Liver (tissue), 9 donors: ENCODE measurements around the gene MXRA8. TPM values are rescaled to one million over a fixed set of nuclear protein-coding genes. Genes with fewer than 3 reads are reported as not detected.

Source experiments
- DNase-seq: peaks from one replicate; pipeline ENCODE4 v3.0.0-alpha.2; 2017; ENCODE audit warnings: low spot score
- H3K27ac ChIP-seq, 2 donors: one replicate each; pipeline ENCODE4 v1.7.0; 2013; ENCODE audit warnings: inconsistent platforms in 2 of 2, low read length in 2 of 2, control low read depth in 1 of 2, low read depth in 1 of 2, mild to moderate bottlenecking in 1 of 2
- H3K27me3 ChIP-seq, 4 donors: one replicate each; pipeline versions ENCODE4 v1.6.1 to v1.7.0; 2013; ENCODE audit warnings: low read length in 3 of 4, inconsistent platforms in 1 of 4, mild to moderate bottlenecking in 1 of 4, moderate library complexity in 1 of 4; ENCODE audit not compliant: control insufficient read depth in 4 of 4, insufficient read depth in 4 of 4
- H3K36me3 ChIP-seq, 4 donors: one replicate each; pipeline versions ENCODE4 v1.6.1 to v1.7.0; 2013; ENCODE audit warnings: low read length in 3 of 4, mild to moderate bottlenecking in 3 of 4, low read depth in 1 of 4, moderate library complexity in 1 of 4; ENCODE audit not compliant: control insufficient read depth in 4 of 4, insufficient read depth in 3 of 4
- H3K4me1 ChIP-seq, 4 donors: one replicate each; pipeline versions ENCODE4 v1.6.1 to v1.7.0; 2013; ENCODE audit warnings: low read length in 3 of 4, mild to moderate bottlenecking in 3 of 4, moderate library complexity in 1 of 4; ENCODE audit not compliant: control insufficient read depth in 4 of 4, insufficient read depth in 4 of 4
- H3K4me3 ChIP-seq, 3 donors: one replicate each; pipeline versions ENCODE4 v1.6.1 to v1.7.0; 2013; ENCODE audit warnings: low read length in 3 of 3, control low read depth in 1 of 3, low read depth in 1 of 3, mild to moderate bottlenecking in 1 of 3
- H3K9ac ChIP-seq, 2 donors: one replicate each; pipeline ENCODE4 v1.7.0; 2013; ENCODE audit warnings: low read length in 2 of 2, mild to moderate bottlenecking in 2 of 2, moderate library complexity in 2 of 2, control low read depth in 1 of 2, low read depth in 1 of 2
- H3K9me3 ChIP-seq, 4 donors: one replicate each; pipeline versions ENCODE4 v1.6.1 to v1.7.0; 2013; ENCODE audit warnings: low read length in 3 of 4; ENCODE audit not compliant: control insufficient read depth in 4 of 4
- EGR1 ChIP-seq, 2 donors: IDR thresholded peaks; 2 replicates each; pipeline ENCODE4 v1.6.1; 2016 to 2018; ENCODE audit warnings: antibody characterized with exemption in 2 of 2, low read depth in 2 of 2
- FOXA1 ChIP-seq: IDR thresholded peaks from 2 replicates; pipeline ENCODE4 v1.6.1; 2016; ENCODE audit warnings: antibody characterized with exemption
- FOXA2 ChIP-seq: IDR thresholded peaks from 2 replicates; pipeline ENCODE4 v1.6.1; 2016; ENCODE audit warnings: antibody characterized with exemption
- GABPA ChIP-seq, 2 donors: IDR thresholded peaks in 1 of 2; conservative IDR thresholded peaks in 1 of 2; 2 replicates each; pipeline ENCODE4 v1.6.1; 2016; ENCODE audit warnings: antibody characterized with exemption in 2 of 2, mild to moderate bottlenecking in 1 of 2, moderate library complexity in 1 of 2
- HNF4A ChIP-seq, 2 donors: conservative IDR thresholded peaks; 2 replicates each; pipeline ENCODE4 v1.6.1; 2016; ENCODE audit warnings: antibody characterized with exemption in 2 of 2, mild to moderate bottlenecking in 2 of 2
- HNF4G ChIP-seq: IDR thresholded peaks from 2 replicates; pipeline ENCODE4 v1.6.1; 2016; ENCODE audit warnings: antibody characterized with exemption
- JUND ChIP-seq, 2 donors: IDR thresholded peaks; 2 replicates each; pipeline ENCODE4 v1.6.1; 2016; ENCODE audit warnings: antibody characterized with exemption in 2 of 2
- NR2F2 ChIP-seq: IDR thresholded peaks from 2 replicates; pipeline ENCODE4 v1.6.1; 2016; ENCODE audit warnings: antibody characterized with exemption
- RAD21 ChIP-seq, 2 donors: IDR thresholded peaks; 2 replicates each; pipeline ENCODE4 v1.6.1; 2016; ENCODE audit warnings: antibody characterized with exemption in 2 of 2, mild to moderate bottlenecking in 2 of 2
- RXRA ChIP-seq, 2 donors: IDR thresholded peaks; 2 replicates each; pipeline ENCODE4 v1.6.1; 2017 to 2018; ENCODE audit warnings: antibody characterized with exemption in 2 of 2, mild to moderate bottlenecking in 1 of 2
- SP1 ChIP-seq: IDR thresholded peaks from 2 replicates; pipeline ENCODE4 v1.6.1; 2018; ENCODE audit warnings: antibody characterized with exemption, mild to moderate bottlenecking
- TAF1 ChIP-seq: conservative IDR thresholded peaks from 2 replicates; pipeline ENCODE4 v1.6.1; 2016; ENCODE audit warnings: antibody characterized with exemption, mild to moderate bottlenecking
- YY1 ChIP-seq: IDR thresholded peaks from 2 replicates; pipeline ENCODE4 v1.6.1; 2016; ENCODE audit warnings: antibody characterized with exemption, mild to moderate bottlenecking
- WGBS: extraction: QIAGEN DNeasy Blood & Tissue Kit; methylation state at CpG from one replicate; pipeline ENCODE4 v1.1.7; 2013; 5-methylcytosine and 5-hydroxymethylcytosine counted together
- polyA plus RNA-seq, 2 donors: library from polyadenylated mRNA; stranded (reverse) in 1 of 2; unstranded in 1 of 2; fragments of 200-250 nt in 1 of 2; fragments of >200 nt in 1 of 2; fragmentation: Nextera tagmentation in 1 of 2; extraction: Ambion mirVana in 1 of 2; gene quantifications; one replicate each; pipeline versions ENCODE4 v1.2.1 to v1.2.3, GENCODE V29; 2013 to 2015
- total RNA-seq, 2 donors: library from RNA; depleted of rRNA; stranded (reverse); fragments of >200 nt; gene quantifications; one replicate each; pipeline ENCODE4 v1.2.3, GENCODE V29; 2014
- TF ChIP-seq, protein P1 (sequence below): IDR thresholded peaks from 2 replicates; pipeline ENCODE4 v1.6.1; 2016; ENCODE audit warnings: antibody characterized with exemption
- TF ChIP-seq, protein P2 (sequence below): IDR thresholded peaks from 2 replicates; pipeline ENCODE4 v1.6.1; 2016; ENCODE audit warnings: antibody characterized with exemption
- TF ChIP-seq, protein P3 (sequence below): IDR thresholded peaks from 2 replicates; pipeline ENCODE4 v1.6.1; 2016; ENCODE audit warnings: antibody characterized with exemption, mild to moderate bottlenecking
- TF ChIP-seq, protein P4 (sequence below): IDR thresholded peaks from 2 replicates; pipeline ENCODE4 v1.6.1; 2016; ENCODE audit warnings: antibody characterized with exemption
- TF ChIP-seq, protein P5 (sequence below): fragments of 150-350 bp; IDR thresholded peaks from 2 replicates; pipeline ENCODE4 v1.5.1; 2017; ENCODE audit warnings: improper control_type of control experiment, low read depth, low read length; ENCODE audit not compliant: missing input control
- donor health status: healthy.
- donor health status: healthy.
- donor health status: healthy.
- donor health status: healthy.
- donor health status: healthy.

MXRA8 gene
- total and polyA plus RNA-seq, 4 donors, result 1.8 to 5.9 (median 4.2) TPM

DNA sequence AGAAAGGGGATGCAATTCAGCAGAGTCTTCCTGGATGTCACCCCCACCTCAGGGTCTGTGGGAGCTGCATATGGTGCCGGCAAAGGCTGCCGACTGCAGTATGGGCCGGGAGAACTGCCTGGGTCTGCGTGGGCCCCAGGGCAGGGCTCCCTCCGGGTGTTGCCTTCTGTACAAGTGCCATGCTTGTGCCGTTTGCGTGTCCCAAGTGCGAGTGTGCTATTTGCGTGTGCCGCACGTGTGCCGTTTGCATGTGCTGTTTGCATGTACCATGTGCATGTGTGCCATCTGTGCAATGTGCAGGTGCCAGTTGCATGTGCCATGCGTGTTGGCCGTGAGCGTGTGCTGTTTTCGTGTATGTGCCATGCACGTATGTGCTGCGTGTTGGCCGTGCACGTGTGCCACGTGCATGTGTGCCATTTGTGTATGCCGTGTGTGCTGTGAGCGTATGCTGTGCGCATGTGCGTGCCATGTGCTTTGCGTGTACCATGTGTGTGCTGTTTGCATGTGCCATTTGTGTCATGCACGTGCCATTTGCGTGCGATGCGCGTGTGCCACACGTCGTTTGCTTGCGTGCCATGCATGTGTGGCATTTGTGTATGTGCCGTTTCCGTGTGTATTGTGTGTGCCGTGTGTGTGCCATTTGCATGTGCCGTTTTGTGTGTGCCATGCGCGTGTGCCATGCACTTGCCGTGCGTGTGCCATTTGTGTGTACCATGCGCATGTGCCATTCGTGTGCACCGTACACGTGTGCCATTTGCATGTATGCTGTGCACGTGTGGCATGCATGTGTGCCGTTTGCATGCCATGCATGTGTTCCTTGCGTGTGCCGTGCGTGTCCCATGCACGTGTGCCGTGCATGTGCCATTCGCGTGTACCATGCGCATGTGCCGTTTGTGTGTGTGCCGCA is 28.8 kb downstream of the MXRA8 start:
- H3K9ac ChIP-seq, result no peak overlapping the region
- TF ChIP-seq, protein P1, sequence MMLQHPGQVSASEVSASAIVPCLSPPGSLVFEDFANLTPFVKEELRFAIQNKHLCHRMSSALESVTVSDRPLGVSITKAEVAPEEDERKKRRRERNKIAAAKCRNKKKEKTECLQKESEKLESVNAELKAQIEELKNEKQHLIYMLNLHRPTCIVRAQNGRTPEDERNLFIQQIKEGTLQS, result no peak
- TF ChIP-seq HNF4A (conservative IDR thresholded peaks at IDR 0.05) (no peak), JUND (IDR thresholded peaks at IDR 0.05) (no peak), RAD21 (IDR thresholded peaks at IDR 0.05) (no peak), HNF4G (no peak), SP1 (no peak), FOXA1 (no peak), NR2F2 (no peak), EGR1 (IDR thresholded peaks at IDR 0.05; ENCODE audit: low read depth in 2 of 2) (no peak), TAF1 (no peak), GABPA (IDR thresholded peaks at IDR 0.05 in 1 of 2, conservative IDR thresholded peaks at IDR 0.05 in 1 of 2) (no peak), YY1 (no peak), FOXA2 (no peak), RXRA (IDR thresholded peaks at IDR 0.05) (no peak)
- TF ChIP-seq, protein P2, sequence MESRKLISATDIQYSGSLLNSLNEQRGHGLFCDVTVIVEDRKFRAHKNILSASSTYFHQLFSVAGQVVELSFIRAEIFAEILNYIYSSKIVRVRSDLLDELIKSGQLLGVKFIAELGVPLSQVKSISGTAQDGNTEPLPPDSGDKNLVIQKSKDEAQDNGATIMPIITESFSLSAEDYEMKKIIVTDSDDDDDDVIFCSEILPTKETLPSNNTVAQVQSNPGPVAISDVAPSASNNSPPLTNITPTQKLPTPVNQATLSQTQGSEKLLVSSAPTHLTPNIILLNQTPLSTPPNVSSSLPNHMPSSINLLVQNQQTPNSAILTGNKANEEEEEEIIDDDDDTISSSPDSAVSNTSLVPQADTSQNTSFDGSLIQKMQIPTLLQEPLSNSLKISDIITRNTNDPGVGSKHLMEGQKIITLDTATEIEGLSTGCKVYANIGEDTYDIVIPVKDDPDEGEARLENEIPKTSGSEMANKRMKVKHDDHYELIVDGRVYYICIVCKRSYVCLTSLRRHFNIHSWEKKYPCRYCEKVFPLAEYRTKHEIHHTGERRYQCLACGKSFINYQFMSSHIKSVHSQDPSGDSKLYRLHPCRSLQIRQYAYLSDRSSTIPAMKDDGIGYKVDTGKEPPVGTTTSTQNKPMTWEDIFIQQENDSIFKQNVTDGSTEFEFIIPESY, result no peak
- TF ChIP-seq, protein P3, sequence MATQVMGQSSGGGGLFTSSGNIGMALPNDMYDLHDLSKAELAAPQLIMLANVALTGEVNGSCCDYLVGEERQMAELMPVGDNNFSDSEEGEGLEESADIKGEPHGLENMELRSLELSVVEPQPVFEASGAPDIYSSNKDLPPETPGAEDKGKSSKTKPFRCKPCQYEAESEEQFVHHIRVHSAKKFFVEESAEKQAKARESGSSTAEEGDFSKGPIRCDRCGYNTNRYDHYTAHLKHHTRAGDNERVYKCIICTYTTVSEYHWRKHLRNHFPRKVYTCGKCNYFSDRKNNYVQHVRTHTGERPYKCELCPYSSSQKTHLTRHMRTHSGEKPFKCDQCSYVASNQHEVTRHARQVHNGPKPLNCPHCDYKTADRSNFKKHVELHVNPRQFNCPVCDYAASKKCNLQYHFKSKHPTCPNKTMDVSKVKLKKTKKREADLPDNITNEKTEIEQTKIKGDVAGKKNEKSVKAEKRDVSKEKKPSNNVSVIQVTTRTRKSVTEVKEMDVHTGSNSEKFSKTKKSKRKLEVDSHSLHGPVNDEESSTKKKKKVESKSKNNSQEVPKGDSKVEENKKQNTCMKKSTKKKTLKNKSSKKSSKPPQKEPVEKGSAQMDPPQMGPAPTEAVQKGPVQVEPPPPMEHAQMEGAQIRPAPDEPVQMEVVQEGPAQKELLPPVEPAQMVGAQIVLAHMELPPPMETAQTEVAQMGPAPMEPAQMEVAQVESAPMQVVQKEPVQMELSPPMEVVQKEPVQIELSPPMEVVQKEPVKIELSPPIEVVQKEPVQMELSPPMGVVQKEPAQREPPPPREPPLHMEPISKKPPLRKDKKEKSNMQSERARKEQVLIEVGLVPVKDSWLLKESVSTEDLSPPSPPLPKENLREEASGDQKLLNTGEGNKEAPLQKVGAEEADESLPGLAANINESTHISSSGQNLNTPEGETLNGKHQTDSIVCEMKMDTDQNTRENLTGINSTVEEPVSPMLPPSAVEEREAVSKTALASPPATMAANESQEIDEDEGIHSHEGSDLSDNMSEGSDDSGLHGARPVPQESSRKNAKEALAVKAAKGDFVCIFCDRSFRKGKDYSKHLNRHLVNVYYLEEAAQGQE, result no peak
- TF ChIP-seq, protein P4, sequence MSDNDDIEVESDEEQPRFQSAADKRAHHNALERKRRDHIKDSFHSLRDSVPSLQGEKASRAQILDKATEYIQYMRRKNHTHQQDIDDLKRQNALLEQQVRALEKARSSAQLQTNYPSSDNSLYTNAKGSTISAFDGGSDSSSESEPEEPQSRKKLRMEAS, result no peak
- TF ChIP-seq, protein P5, sequence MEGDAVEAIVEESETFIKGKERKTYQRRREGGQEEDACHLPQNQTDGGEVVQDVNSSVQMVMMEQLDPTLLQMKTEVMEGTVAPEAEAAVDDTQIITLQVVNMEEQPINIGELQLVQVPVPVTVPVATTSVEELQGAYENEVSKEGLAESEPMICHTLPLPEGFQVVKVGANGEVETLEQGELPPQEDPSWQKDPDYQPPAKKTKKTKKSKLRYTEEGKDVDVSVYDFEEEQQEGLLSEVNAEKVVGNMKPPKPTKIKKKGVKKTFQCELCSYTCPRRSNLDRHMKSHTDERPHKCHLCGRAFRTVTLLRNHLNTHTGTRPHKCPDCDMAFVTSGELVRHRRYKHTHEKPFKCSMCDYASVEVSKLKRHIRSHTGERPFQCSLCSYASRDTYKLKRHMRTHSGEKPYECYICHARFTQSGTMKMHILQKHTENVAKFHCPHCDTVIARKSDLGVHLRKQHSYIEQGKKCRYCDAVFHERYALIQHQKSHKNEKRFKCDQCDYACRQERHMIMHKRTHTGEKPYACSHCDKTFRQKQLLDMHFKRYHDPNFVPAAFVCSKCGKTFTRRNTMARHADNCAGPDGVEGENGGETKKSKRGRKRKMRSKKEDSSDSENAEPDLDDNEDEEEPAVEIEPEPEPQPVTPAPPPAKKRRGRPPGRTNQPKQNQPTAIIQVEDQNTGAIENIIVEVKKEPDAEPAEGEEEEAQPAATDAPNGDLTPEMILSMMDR, result no peak
- peaks cover 0 to 11% (median 6%) of the 10 kb centered on the region in 4 donors for H3K36me3 ChIP-seq
- no peak overlapping the region for H3K27ac ChIP-seq
- H3K27me3 ChIP-seq, result no peaks in the 10 kb centered on the region
- no peaks in the 10 kb centered on the region for H3K9me3 ChIP-seq
- H3K4me1 ChIP-seq, result peaks cover 13 to 43% (median 30%) of the 10 kb centered on the region in 4 donors
- no peak overlapping the region for H3K4me3 ChIP-seq
- no peak for DNase-seq
- WGBS, result 92% methylated on average over 58 of the region's 58 CpGs
